Stimulated activated effector memory CD8-positive, alpha-beta T cell treated with anti-CD3 and anti-CD28 coated beads, Interleukin-12 subunit alpha, Interleukin-12 subunit beta, amount 100 ng/mL, for 72 hours (primary cell): ENCODE results near the gene STXBP2.

Experiments
- ATAC-seq: fragments of 150-1000 bp; cut with Tn5 transposase; 2 replicates; pipeline ENCODE4 v1.10.0; 2021
- DNase-seq, 2 donors: peaks; one replicate each; pipeline ENCODE4 v3.0.0; 2021 to 2022; ENCODE audit warnings: low spot score in 2 of 2
- H3K27ac Mint-ChIP-seq: one replicate; pipeline ENCODE4 v1.8.0; 2022; ENCODE audit warnings: mild to moderate bottlenecking, mixed read lengths
- H3K36me3 Mint-ChIP-seq: one replicate; pipeline ENCODE4 v1.8.0; 2022; ENCODE audit warnings: mild to moderate bottlenecking, mixed read lengths
- H3K4me1 Mint-ChIP-seq: one replicate; pipeline ENCODE4 v1.8.0; 2022; ENCODE audit warnings: mixed read lengths
- H3K4me3 Mint-ChIP-seq: one replicate; pipeline ENCODE4 v1.8.0; 2022; ENCODE audit warnings: mild to moderate bottlenecking, mixed read lengths
- H3K9me3 Mint-ChIP-seq: one replicate; pipeline ENCODE4 v1.8.0; 2022; ENCODE audit warnings: mixed read lengths

Gene STXBP2

GRCh38 chr19:7623725-7624603 is 12.9 kb upstream of the STXBP2 start:
- no peak overlapping the region for H3K27ac Mint-ChIP-seq
- peaks cover 68% of the 10 kb centered on the region for H3K36me3 Mint-ChIP-seq
- no peak overlapping the region for H3K4me3 Mint-ChIP-seq
- DNase-seq (no peak), ATAC-seq (no peak)
- H3K4me1 Mint-ChIP-seq = peaks cover 15% of the 10 kb centered on the region
- H3K9me3 Mint-ChIP-seq = no peaks in the 10 kb centered on the region

DNA sequence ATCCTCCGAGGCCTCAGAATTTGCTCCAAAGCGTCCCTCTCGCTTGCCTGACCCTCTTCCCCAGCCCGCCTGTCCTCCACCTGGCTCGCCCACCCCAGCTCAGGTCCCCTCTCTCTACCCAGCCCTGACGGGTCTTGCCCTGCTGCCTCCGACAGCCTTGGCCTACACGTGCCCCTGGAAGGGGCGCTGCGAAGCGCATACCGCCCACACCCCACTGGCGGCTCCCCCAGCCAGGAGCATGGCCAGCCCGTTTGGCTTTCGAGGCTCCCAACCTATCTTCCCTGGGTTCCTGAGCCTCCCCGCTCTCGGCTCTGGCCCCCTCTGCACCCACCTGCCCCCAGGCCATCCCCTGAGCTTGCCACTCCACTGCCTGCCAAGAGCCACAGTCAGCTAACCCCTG is 12.1 kb upstream of the STXBP2 start:
- peaks cover 23% of the 10 kb centered on the region for H3K4me1 Mint-ChIP-seq
- H3K27ac Mint-ChIP-seq = no peak overlapping the region
- H3K9me3 Mint-ChIP-seq = no peaks in the 10 kb centered on the region
- peaks cover 74% of the 10 kb centered on the region for H3K36me3 Mint-ChIP-seq
- DNase-seq = no peak
- no peak overlapping the region for H3K4me3 Mint-ChIP-seq
- ATAC-seq = no peak

GRCh38 chr19:7625763-7626372 is 11.0 kb upstream of the STXBP2 start:
- Mint-ChIP-seq H3K4me3 (no peak overlapping the region), H3K36me3 (peaks cover 76% of the 10 kb centered on the region), H3K9me3 (no peaks in the 10 kb centered on the region), H3K27ac (no peak overlapping the region), H3K4me1 (peaks cover 34% of the 10 kb centered on the region)
- DNase-seq (no peak), ATAC-seq (no peak)

DNA sequence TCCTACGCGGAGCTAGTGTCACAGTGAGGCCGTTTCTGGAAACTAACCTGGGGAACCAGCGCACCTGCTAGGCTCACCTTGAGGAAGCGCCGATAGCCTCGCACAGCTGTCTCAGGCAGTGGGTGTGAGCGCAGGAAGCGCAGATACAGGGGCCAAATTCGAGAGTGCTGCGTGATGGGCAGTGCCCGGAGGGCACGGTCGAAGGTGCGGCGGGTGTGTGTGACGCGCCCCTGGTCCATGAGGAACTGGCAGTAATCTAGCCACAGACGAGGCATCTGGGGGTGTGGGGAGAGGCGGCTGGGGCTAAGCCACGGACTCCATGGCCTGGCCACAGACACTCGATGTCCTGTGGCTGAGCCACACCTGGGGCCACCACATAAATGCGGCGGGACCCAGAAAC is 9.7 kb upstream of the STXBP2 start:
- peaks cover 76% of the 10 kb centered on the region for H3K36me3 Mint-ChIP-seq
- H3K9me3 Mint-ChIP-seq = no peaks in the 10 kb centered on the region
- H3K27ac Mint-ChIP-seq = no peak overlapping the region
- ATAC-seq (no peak), DNase-seq (no peak)
- H3K4me1 Mint-ChIP-seq = peaks cover 37% of the 10 kb centered on the region
- peak overlapping the region; percentile 6 for H3K4me3 Mint-ChIP-seq

DNA sequence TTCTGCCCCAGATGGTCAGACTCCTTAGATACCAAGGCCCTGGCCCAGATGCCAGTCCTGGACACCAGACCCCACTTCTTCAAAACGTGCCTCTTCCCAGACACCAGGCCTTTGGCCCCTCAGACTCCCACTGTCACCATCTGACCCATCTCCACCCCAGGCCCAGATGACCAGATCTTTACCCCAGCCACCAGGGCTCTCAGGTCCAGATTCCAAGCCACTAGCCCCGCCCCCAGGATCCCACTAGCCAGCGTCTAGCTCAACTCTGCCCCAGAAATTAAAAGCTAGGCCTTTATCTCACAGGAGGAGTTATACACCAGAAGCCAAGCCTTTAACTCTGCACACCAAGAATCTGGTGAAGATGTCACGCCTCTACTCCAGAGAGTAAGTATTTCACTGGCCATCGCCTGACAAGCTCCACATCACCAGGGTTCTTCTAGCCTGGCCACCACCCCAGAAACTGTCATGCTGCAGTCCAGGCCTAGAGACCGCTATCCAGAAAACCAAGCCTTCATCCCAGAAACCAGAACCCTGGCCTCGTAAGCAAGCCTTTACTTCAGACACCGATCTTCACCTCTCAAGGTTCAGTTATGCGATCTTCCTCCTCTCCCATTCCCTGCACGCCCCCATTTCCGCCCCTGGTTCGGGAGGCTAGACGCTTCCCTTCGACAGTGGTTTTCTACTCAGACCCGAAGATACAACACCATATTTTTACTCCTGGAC is 8.2 kb upstream of the STXBP2 start:
- Mint-ChIP-seq H3K4me1 (peaks cover 37% of the 10 kb centered on the region), H3K36me3 (peaks cover 73% of the 10 kb centered on the region), H3K27ac (peak overlapping the region; percentile 99)

GRCh38 chr19:7629347-7630054 is 7.4 kb upstream of the STXBP2 start, which contains the start of the genes PET100 and XAB2:
PET100 (plus strand) TSS chr19:7629793; CDS start chr19:7629834, 41 bp downstream.
XAB2 (minus strand) TSS chr19:7629545; CDS start chr19:7629527, 18 bp downstream.
- DNase-seq (peak; percentile 91 to 97), ATAC-seq (peak; percentile 99)
- peak within 1 kb of the TSS; percentile 95 for H3K4me3 Mint-ChIP-seq
- no peaks in the 10 kb centered on the region for H3K9me3 Mint-ChIP-seq
- H3K4me1 Mint-ChIP-seq = peaks cover 42% of the 10 kb centered on the region
- peaks cover 71% of the 10 kb centered on the region for H3K36me3 Mint-ChIP-seq
- peak within 1 kb of the TSS; percentile 99 for H3K27ac Mint-ChIP-seq

More for the DNA sequence above, 8.2 kb upstream of the STXBP2 start:
- DNase-seq (no peak), ATAC-seq (no peak)
- Mint-ChIP-seq H3K4me3 (peak overlapping the region; percentile 95), H3K9me3 (no peaks in the 10 kb centered on the region)

- no peak for DNase-seq
- Mint-ChIP-seq H3K36me3 (peaks cover 53% of the 10 kb centered on the region), H3K4me1 (peaks cover 53% of the 10 kb centered on the region), H3K4me3 (no peak overlapping the region), H3K27ac (no peak overlapping the region), H3K9me3 (no peaks in the 10 kb centered on the region)
- ATAC-seq = no peak
These were observed 5.3 kb upstream of the STXBP2 start for GRCh38 chr19:7631577-7631976.

DNA sequence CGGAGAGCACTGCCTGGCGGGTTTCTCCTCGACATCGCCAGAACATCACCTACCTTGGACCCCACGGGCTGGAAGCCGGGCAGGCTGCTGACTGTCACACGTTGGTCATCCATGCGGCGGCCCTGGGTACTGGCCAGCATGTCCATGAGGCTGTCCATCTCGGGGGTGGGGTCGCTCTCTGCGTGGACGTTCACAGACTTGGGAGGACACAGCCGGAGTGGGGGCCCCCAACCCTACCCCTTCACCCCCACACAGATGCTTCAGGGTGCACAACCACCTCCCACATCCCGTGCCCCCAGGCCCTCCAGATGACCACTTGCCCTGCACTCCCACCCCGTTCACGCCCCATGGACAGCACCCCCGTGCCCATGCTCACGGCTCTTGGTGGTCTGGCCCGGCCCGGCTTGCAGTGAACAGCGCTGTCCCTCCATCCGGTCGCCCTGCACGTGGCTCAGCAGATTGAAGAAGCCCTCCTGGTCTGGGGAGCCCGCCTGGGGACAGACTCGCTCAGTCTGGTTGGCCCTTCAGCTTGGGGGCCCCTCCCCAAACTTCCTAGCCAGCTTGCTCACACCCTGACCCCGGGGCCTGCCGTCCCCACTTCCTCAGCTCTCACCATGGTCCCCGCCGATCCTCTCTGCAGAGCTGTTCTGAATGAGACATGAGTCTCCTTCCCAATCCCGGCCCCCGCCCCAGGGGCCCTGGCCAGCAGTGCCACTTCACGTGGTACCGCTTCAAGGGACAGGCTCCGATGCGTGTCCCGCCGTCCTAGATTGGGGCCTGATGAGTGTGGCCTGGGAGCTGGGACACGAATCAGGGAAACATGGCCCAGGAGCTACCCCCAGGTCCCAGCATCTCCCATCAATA is 4.3 kb upstream of the STXBP2 start:
- ATAC-seq (no peak), DNase-seq (no peak)
- H3K27ac Mint-ChIP-seq = peak overlapping the region; percentile 52
- peaks cover 52% of the 10 kb centered on the region for H3K36me3 Mint-ChIP-seq
- no peaks in the 10 kb centered on the region for H3K9me3 Mint-ChIP-seq
- no peak overlapping the region for H3K4me3 Mint-ChIP-seq
- peaks cover 53% of the 10 kb centered on the region for H3K4me1 Mint-ChIP-seq

- Mint-ChIP-seq H3K4me3 (no peak within 1 kb of the TSS), H3K27ac (peak within 1 kb of the TSS; percentile 52), H3K9me3 (no peaks in the 10 kb centered on the region), H3K4me1 (peaks cover 51% of the 10 kb centered on the region), H3K36me3 (peaks cover 57% of the 10 kb centered on the region)
- DNase-seq (no peak), ATAC-seq (no peak)
These were observed 3.2 kb upstream of the STXBP2 start, which contains the start of gene PCP2 for GRCh38 chr19:7633698-7634097. PCP2 (minus strand) TSS chr19:7633719; CDS start chr19:7633457, 262 bp downstream.

- no peak for DNase-seq
- no peak overlapping the region for H3K27ac Mint-ChIP-seq
- H3K36me3 Mint-ChIP-seq = peaks cover 56% of the 10 kb centered on the region
- H3K4me1 Mint-ChIP-seq = peaks cover 49% of the 10 kb centered on the region
- H3K9me3 Mint-ChIP-seq = no peaks in the 10 kb centered on the region
- H3K4me3 Mint-ChIP-seq = peak overlapping the region; percentile 78
- no peak for ATAC-seq
These were observed 1.2 kb upstream of the STXBP2 start for GRCh38 chr19:7635670-7636069.

DNA sequence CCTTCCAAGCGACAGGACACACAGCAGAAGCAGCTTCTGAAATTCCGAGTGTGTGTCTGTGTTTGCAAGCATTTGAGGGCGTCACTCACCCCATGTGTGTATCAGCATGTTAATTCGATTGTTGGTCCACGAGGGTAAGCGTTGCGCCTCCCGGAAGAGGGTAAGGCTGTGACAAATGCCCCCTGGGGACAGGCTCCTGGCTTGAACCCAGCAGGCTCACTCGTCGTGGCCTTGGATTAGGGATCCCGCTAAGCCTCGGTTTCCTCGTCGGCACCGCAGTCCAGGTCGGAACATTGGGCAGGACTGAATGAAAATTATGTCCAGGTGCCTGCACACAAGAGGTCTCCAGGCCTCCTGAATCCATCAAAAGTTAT is 606 bp upstream of the STXBP2 start:
- ATAC-seq = no peak
- Mint-ChIP-seq H3K27ac (peak overlapping the region; percentile 95), H3K9me3 (no peaks in the 10 kb centered on the region), H3K36me3 (peaks cover 57% of the 10 kb centered on the region), H3K4me3 (peak overlapping the region; percentile 78), H3K4me1 (peaks cover 44% of the 10 kb centered on the region)
- DNase-seq = no peak

DNA sequence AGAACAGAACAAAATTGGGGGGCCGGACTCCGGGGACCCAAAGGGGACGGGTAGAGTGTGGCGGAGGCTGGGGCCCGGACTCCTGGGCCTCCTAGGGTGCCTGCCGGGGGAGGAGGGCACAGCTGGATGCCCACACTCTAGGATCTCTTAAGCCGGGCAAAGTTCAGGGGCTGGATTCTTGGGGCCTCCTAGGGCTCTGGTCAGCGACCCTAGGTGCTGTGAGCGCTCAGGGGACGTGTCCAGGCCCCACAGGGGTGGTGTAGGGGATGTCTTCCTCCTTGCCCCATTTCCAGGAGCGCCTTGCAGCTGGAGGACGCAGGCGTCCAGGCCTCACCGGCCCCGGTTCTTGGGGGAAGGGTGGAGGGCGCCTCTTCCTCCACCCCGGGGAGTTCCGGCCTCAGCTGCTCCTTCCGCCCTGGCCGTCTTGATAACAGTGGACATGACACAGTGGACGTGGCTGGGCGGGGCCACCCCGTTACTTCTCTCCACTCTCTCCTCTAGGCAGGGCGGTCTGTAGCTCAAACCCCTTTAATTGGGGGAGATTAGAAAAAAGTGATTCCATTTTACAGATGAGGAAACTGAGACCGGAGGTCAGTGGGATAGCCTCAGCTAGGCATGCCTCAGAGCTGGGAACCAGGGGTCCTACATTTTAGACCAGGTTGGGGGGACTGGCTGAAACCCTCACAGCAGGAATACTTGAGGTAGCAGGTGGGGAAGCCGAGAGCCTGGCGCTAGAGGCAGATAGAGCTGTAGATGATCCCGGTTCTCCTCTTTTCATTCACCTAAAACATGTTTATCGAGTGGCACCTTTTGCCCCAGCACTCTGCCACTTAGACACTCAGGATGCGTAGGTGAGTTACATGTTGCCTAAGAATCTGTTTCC is 705 bp downstream of the STXBP2 start:
- H3K27ac Mint-ChIP-seq = peak overlapping the region; percentile 95
- peak; percentile 25 for ATAC-seq
- H3K4me3 Mint-ChIP-seq = peak overlapping the region; percentile 78
- peak in 1 of 2 donors; percentile 71 for DNase-seq
- H3K4me1 Mint-ChIP-seq = peaks cover 44% of the 10 kb centered on the region
- no peaks in the 10 kb centered on the region for H3K9me3 Mint-ChIP-seq
- peaks cover 48% of the 10 kb centered on the region for H3K36me3 Mint-ChIP-seq

- Mint-ChIP-seq H3K27ac (peak overlapping the region; percentile 34), H3K4me1 (peaks cover 42% of the 10 kb centered on the region), H3K4me3 (peak overlapping the region; percentile 26), H3K36me3 (peaks cover 55% of the 10 kb centered on the region), H3K9me3 (no peaks in the 10 kb centered on the region)
- ATAC-seq (no peak), DNase-seq (no peak)
These were observed 2.0 kb downstream of the STXBP2 start for GRCh38 chr19:7638802-7639465.
